K562 (cell line): ENCODE data around the gene GPR42. TPM values are rescaled to one million over a fixed set of nuclear protein-coding genes. Genes with fewer than 3 reads are reported as not detected.

Experiments
- ATAC-seq: fragments of 200-7000 bp; cut with Tn5 transposase; 3 replicates; pipeline ENCODE4 v1.9.1; 2020; ENCODE audit warnings: moderate library complexity
- BruUV-seq: library from RNA; stranded (reverse); fragments of 400-500 nt; replicated peaks from 2 replicates; lab custom pipeline; 2021; lab: Mats Ljungman, UMichigan
- CTCF ChIA-PET: fragments of 300-600 bp; formaldehyde crosslinking; extraction: SDS; loops from one replicate; lab custom pipeline; 2021; ENCODE audit warnings: low intra/inter-chr PET ratio; lab: Yijun Ruan, JAX
- POLR2A ChIA-PET: fragments of 300-600, 350-650 bp; sonication (Branson Sonifier 250); formaldehyde crosslinking; extraction: SDS; loops from one replicate; lab custom pipeline; 2021; ENCODE audit warnings: antibody characterized with exemption, inconsistent platforms; lab: Yijun Ruan, JAX
- DNase-seq, 4 experiments: peaks; one replicate each; pipeline versions ENCODE4 v3.0.0 to v3.0.0-alpha.2; 2011 to 2018; ENCODE audit warnings: low spot score in 3 of 4, mixed read lengths in 3 of 4; ENCODE audit errors: extremely low read depth in 1 of 4
- FAIRE-seq: peaks from 2 replicates; lab custom pipeline; 2011; peaks lifted over from hg19 to GRCh38; lab: Jason Lieb, UNC
- H2AFZ ChIP-seq: 2 replicates; pipeline ENCODE4 v1.6.0; 2011; ENCODE audit warnings: low read depth, low read length, control low read depth, inconsistent platforms
- H3K27ac ChIP-seq: fragments of 200-600 bp; 3 replicates; pipeline ENCODE4 v1.8.0; 2011; ENCODE audit warnings: low read depth, mild to moderate bottlenecking, control low read depth, inconsistent platforms, low read length, moderate library complexity, mixed read lengths; ENCODE audit errors: extremely low read depth
- H3K27me3 ChIP-seq, 2 experiments: fragments of 300-600 bp in 1 of 2; 2 replicates in 1 of 2; 3 replicates in 1 of 2; pipeline versions ENCODE4 v1.6.0 to v1.8.0; 2011; ENCODE audit warnings: inconsistent platforms in 2 of 2, low read length in 2 of 2, mild to moderate bottlenecking in 1 of 2, mixed read lengths in 1 of 2, moderate library complexity in 1 of 2; ENCODE audit not compliant: control insufficient read depth in 2 of 2, insufficient read depth in 2 of 2
- H3K36me3 ChIP-seq: fragments of 300-600 bp; 3 replicates; pipeline ENCODE4 v1.8.0; 2011; ENCODE audit warnings: mild to moderate bottlenecking, low read length, inconsistent platforms; ENCODE audit not compliant: control insufficient read depth, insufficient read depth
- H3K4me1 ChIP-seq, 2 experiments: fragments of 200-600 bp in 1 of 2; replicated peaks in 1 of 2; 2 replicates in 1 of 2; 3 replicates in 1 of 2; pipeline versions ENCODE4 v1.5.1 to v1.8.0; 2011; ENCODE audit warnings: inconsistent platforms in 2 of 2, low read length in 2 of 2, mild to moderate bottlenecking in 1 of 2, mixed read lengths in 1 of 2, moderate library complexity in 1 of 2; ENCODE audit not compliant: control insufficient read depth in 2 of 2, insufficient read depth in 2 of 2
- H3K4me2 ChIP-seq: 2 replicates; pipeline ENCODE4 v1.6.1; 2011; ENCODE audit warnings: low read length, control low read depth, inconsistent platforms, mixed read lengths; ENCODE audit not compliant: insufficient read depth
- H3K4me3 ChIP-seq: fragments of 200-600 bp; sonication (generic), shearing (Covaris generic); 2 replicates; pipeline ENCODE4 v1.5.1; 2016; ENCODE audit warnings: control low read depth, inconsistent platforms
- H3K79me2 ChIP-seq: fragments of 200-600 bp; 3 replicates; pipeline ENCODE4 v1.8.0; 2011; ENCODE audit warnings: low read length, inconsistent platforms; ENCODE audit not compliant: control insufficient read depth, insufficient read depth
- H3K9ac ChIP-seq, 2 experiments: 2 replicates each; pipeline versions ENCODE4 v1.6.0 to v1.6.1; 2011; ENCODE audit warnings: low read depth in 2 of 2, low read length in 2 of 2, control low read depth in 1 of 2, inconsistent platforms in 1 of 2, mild to moderate bottlenecking in 1 of 2, mixed read lengths in 1 of 2; ENCODE audit not compliant: insufficient read depth in 1 of 2
- H3K9me1 ChIP-seq: one replicate; pipeline ENCODE4 v1.6.0; 2011; ENCODE audit warnings: inconsistent platforms, mild to moderate bottlenecking, low read length, moderate library complexity; ENCODE audit not compliant: control insufficient read depth, insufficient read depth
- H3K9me3 ChIP-seq: replicated peaks from 2 replicates; pipeline ENCODE4 v1.5.1; 2011; ENCODE audit warnings: low read depth, low read length, inconsistent platforms; ENCODE audit not compliant: control insufficient read depth, insufficient read depth
- H4K20me1 ChIP-seq: replicated peaks from 2 replicates; pipeline ENCODE4 v1.6.1; 2011; ENCODE audit warnings: low read length, inconsistent platforms, mixed read lengths; ENCODE audit not compliant: control insufficient read depth, insufficient read depth
- ARNT ChIP-seq, 2 experiments: fragments of 450-650 bp; IDR thresholded peaks; 2 replicates each; pipeline ENCODE4 v1.6.1; 2016; ENCODE audit warnings: mild to moderate bottlenecking in 1 of 2
- WGBS: fragments of 100-300 bp; shearing (Covaris generic); methylation state at CpG from one replicate; pipeline ENCODE4 v1.1.6; 2016; ENCODE audit warnings: low coverage, mixed read lengths; ENCODE audit not compliant: insufficient coverage; ENCODE audit errors: missing lambda C conversion rate; 5-methylcytosine and 5-hydroxymethylcytosine counted together
- in situ Hi-C: fragments of 300-500 bp; cut with MboI; formaldehyde crosslinking; loops from 4 replicates; pipeline ENCODE4 v1.15.0; 2018; ENCODE audit warnings: inconsistent platforms, mixed read lengths
- intact Hi-C: fragments of 100-400 bp; cut with micrococcal nuclease; formaldehyde crosslinking; loops from 2 replicates; pipeline ENCODE4 v1.14.2; 2022
- polyA plus RNA-seq, 8 experiments: library from polyadenylated mRNA; depleted of rRNA in 4 of 8; stranded (reverse) in 5 of 8; unstranded in 3 of 8; fragments of >200 nt; fragmentation: Nextera tagmentation in 2 of 8; fragmentation: Illumina TruSeq in 1 of 8; extraction: Ambion mirVana in 2 of 8; extraction: Trizol in 1 of 8; gene quantifications; 2 replicates each; pipeline versions ENCODE4 v1.2.1 to v1.2.3, GENCODE V29; 2011 to 2014; ENCODE audit warnings: inconsistent platforms in 1 of 8, missing spikeins in 1 of 8
- total RNA-seq, 7 experiments: library from RNA; depleted of rRNA in 6 of 7; stranded (reverse); fragments of >200 nt in 6 of 7; fragmentation: Illumina TruSeq in 2 of 7; extraction: Trizol in 2 of 7; gene quantifications; 2 replicates each; pipeline versions ENCODE4 v1.2.1 to v1.2.3, GENCODE V29; 2011 to 2021; ENCODE audit warnings: low replicate concordance in 1 of 7
- TF ChIP-seq, protein P1 (sequence below): fragments of 450-650 bp; IDR thresholded peaks from 2 replicates; pipeline ENCODE4 v1.6.1; 2018; ENCODE audit not compliant: partially characterized antibody

GPR42 gene
- total and polyA plus RNA-seq, 9 of the 15 experiments (the other 6 are each of a cell fraction or from before 2014, with no cell fraction given) = not detected

GRCh38 chr19:35328851-35329285, 42.0 kb upstream of the GPR42 start, which contains the start of gene CD22:
CD22 (plus strand) TSS chr19:35329187; CDS start chr19:35332041, 2,854 bp downstream.
- H3K36me3 ChIP-seq = no peaks in the 10 kb centered on the region
- CTCF ChIA-PET = no interaction called here
- H4K20me1 ChIP-seq = no peaks in the 10 kb centered on the region
- DNase-seq (no peak), FAIRE-seq (no peak), ATAC-seq (no peak)
- intact Hi-C loops = no loop called here
- H3K4me1 ChIP-seq = peaks cover 2 to 12% of the 10 kb centered on the region in 2 experiments; a peak in 4 of 5 replicates
- H3K9me3 ChIP-seq = no peaks in the 10 kb centered on the region
- H3K79me2 ChIP-seq = no peaks in the 10 kb centered on the region
- no TSS peak for BruUV-seq
- H3K9me1 ChIP-seq = no peaks in the 10 kb centered on the region
- H3K4me3 ChIP-seq = no peak within 1 kb of the TSS
- no peaks in the 10 kb centered on the region for H3K27me3 ChIP-seq
- no peak within 1 kb of the TSS for H3K27ac ChIP-seq
- TF ChIP-seq ARNT (IDR thresholded peaks at IDR 0.05) = no peak
- TF ChIP-seq, protein P1, sequence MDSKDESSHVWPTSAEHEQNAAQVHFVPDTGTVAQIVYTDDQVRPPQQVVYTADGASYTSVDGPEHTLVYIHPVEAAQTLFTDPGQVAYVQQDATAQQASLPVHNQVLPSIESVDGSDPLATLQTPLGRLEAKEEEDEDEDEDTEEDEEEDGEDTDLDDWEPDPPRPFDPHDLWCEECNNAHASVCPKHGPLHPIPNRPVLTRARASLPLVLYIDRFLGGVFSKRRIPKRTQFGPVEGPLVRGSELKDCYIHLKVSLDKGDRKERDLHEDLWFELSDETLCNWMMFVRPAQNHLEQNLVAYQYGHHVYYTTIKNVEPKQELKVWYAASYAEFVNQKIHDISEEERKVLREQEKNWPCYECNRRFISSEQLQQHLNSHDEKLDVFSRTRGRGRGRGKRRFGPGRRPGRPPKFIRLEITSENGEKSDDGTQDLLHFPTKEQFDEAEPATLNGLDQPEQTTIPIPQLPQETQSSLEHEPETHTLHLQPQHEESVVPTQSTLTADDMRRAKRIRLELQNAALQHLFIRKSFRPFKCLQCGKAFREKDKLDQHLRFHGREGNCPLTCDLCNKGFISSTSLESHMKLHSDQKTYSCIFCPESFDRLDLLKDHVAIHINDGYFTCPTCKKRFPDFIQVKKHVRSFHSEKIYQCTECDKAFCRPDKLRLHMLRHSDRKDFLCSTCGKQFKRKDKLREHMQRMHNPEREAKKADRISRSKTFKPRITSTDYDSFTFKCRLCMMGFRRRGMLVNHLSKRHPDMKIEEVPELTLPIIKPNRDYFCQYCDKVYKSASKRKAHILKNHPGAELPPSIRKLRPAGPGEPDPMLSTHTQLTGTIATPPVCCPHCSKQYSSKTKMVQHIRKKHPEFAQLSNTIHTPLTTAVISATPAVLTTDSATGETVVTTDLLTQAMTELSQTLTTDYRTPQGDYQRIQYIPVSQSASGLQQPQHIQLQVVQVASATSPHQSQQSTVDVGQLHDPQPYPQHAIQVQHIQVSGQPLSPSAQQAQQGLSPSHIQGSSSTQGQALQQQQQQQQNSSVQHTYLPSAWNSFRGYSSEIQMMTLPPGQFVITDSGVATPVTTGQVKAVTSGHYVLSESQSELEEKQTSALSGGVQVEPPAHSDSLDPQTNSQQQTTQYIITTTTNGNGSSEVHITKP = peak; percentile 72
- in situ Hi-C loops = no loop called here
- POLR2A ChIA-PET = interaction anchor here (0.7 kb wide), 1 partner anchor 48 kb away, joined by 3 read pairs; no protein-coding TSS in a partner anchor
- no peak within 1 kb of the TSS for H3K9ac ChIP-seq
- H2AFZ ChIP-seq = no peak within 1 kb of the TSS
- WGBS = 51% methylated on average over 12 of the region's 12 CpGs
- H3K4me2 ChIP-seq = no peak within 1 kb of the TSS
